ENCODE measurements around the gene TMEM18.
A peak's percentile ranks its signal among the peaks of the same experiment; 100 is the strongest.
"Not testable (repeated sequence)": the region's sequence is repeated elsewhere in the genome, so short reads cannot be mapped to it uniquely, and the experiment has no call there.

TMEM18 gene

DNA sequence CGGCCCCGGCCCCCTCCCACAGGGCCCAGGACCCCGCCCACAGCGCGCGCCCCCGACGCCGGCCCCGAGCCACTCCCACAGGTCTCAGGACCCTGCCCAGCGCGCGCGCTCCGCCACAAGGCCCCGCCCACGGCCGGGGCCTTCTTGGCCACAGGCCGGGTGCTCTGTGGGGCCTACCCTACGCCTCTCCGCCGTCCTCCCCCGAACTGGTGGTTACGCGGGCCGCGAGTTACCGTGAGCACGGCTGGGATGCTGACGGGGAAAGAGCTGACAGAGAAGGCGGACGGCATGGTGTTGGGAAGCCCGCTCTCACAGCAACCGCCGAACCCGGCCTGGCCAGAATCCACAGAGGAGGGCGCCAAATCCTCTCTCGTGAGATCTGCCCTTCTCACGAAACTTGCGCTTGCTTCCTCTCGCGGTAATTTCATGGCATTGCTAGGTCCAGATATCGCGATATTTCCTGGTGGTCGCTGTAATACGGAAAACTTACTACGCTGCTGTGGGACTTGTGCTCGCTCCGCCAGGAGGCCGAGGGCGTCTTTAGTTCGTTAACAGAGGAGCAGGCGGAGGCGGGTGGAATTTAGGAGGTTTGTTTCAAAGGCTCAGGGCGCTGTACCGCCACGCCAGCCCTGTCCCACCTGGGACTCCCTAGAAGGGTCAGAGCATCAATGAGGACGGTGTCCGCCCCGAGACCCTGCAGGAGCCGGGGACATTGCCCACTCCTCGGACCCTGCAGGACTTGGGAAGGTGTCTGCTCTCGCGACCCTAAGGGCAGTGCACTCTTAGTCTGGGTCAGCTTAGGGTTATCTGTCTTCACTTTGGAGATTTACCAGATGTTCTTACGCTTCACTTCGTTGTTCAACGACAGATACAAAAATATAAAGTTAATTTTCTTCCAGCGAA is at the start of gene TMEM18:
Gene TMEM18, minus strand, starts transcription at position 351 of the 903 bp plus-strand sequence. Its CDS starts 61 bp downstream, at position 290.
- peak; percentile 98 for DNase-seq

- no peak for DNase-seq
Observed at GRCh38 chr2:726169-726568, 49.0 kb upstream of the TMEM18 start.

DNA sequence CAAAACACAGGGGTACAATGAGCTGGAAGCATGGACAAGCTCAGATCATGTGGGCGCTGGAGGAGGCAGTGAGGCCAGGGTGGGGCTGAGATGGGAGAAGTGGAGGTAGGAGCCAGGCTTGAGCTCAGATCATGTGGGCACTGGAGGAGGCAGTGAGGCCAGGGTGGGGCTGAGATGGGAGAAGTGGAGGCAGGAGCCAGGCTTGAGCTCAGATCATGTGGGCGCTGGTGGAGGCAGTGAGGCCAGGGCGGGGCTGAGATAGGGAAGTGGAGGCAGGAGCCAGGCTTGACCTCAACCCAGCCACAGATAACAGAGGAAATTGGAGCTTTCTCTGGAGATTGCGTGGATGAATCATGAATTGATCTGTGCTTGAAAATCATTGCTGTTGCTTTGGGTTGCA is 48.3 kb upstream of the TMEM18 start:
- DNase-seq, result no peak

DNA sequence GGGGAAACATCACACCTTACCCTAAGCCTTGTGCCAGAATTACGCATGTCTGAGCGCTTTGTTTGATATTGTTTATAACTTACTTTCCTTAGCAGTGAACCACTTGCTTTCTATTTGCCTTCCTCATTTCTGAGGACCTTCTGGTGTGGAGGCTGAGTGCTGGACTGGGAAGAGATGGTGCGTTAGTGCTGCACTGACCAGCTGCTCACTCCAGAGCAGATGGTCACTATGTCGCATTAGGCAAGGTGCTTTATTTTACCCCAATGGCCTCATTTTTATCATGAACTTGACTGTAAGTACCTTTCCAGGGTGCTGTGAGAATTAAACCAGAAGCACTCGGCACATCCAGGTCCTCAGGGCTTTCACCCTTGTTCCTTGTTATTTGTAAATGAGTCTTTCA is 46.6 kb upstream of the TMEM18 start:
- no peak for DNase-seq

- DNase-seq, result no peak
Observed at GRCh38 chr2:720842-721241, 43.6 kb upstream of the TMEM18 start.

GRCh38 chr2:719734-720133 is 42.5 kb upstream of the TMEM18 start:
- no peak for DNase-seq

DNA sequence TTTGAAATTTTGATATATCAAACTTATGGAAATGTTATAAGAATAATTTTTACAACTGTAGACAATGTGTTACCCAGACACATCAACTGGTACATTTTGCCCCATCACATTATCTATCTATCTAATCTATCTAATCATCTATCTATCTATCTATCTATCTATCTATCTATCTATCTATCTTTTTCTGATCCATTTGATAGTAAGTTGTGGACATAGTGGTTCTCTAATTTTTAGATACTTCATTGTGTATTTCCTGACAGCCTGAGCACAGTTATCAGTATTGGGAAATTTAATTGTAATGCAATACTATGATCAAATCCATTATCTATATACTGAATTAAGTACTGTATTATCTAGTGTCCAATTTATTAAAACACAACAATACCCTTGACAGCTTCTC is 42.0 kb upstream of the TMEM18 start:
- no peak for DNase-seq

GRCh38 chr2:717661-718060 is 40.5 kb upstream of the TMEM18 start:
- no peak for DNase-seq

GRCh38 chr2:715854-716560 is 38.8 kb upstream of the TMEM18 start:
- DNase-seq, result no peak

GRCh38 chr2:715038-715437 is 37.8 kb upstream of the TMEM18 start:
- DNase-seq, result no peak

DNA sequence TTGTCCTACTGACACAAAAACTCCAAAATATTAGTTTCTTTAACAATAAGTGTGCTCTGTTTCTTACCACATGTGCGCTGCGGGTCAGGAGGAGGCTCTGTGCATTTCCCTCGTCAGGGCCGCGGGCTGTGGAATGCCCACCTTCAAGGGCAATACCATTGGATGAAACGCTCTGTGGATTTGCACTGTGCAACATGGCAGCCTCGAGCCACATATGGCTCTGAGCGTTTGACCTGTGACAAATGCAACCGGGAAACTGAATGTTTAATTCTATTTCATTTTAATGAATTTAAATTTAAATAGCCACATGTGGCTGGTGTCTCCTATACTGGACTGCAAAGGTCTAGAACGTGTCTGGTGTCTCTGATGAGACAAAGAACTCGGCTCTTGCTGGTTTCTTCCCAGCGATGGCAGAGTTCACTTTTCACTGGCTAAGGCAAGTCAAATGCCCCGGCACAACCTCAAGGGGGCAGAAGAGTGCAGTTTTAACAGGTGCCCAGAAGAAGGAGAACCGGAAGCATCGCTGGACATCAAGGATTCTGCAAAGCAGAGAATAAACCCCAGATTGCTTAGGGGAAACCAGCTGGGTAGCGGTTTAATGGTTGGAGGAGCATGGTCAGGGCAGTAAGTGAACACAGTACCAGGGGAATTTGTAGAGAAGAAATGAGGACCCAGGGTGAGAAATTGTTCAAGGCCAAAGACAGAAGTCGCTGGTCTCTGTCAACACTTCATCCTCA is 37.0 kb upstream of the TMEM18 start:
- DNase-seq, result peak; percentile 54

GRCh38 chr2:710867-711665 is 33.9 kb upstream of the TMEM18 start:
- no peak for DNase-seq

- DNase-seq, result no peak
Observed at GRCh38 chr2:709138-709765, 32.0 kb upstream of the TMEM18 start.

- DNase-seq, result no peak
Observed at GRCh38 chr2:708667-709066, 31.5 kb upstream of the TMEM18 start.

GRCh38 chr2:705971-706511 is 28.8 kb upstream of the TMEM18 start:
- no peak for DNase-seq

GRCh38 chr2:702765-703164 is 25.6 kb upstream of the TMEM18 start:
- not testable (repeated sequence) for DNase-seq

- no peak for DNase-seq
Observed at GRCh38 chr2:696999-697627, 19.9 kb upstream of the TMEM18 start.

GRCh38 chr2:696463-696862 is 19.3 kb upstream of the TMEM18 start:
- no peak for DNase-seq

DNA sequence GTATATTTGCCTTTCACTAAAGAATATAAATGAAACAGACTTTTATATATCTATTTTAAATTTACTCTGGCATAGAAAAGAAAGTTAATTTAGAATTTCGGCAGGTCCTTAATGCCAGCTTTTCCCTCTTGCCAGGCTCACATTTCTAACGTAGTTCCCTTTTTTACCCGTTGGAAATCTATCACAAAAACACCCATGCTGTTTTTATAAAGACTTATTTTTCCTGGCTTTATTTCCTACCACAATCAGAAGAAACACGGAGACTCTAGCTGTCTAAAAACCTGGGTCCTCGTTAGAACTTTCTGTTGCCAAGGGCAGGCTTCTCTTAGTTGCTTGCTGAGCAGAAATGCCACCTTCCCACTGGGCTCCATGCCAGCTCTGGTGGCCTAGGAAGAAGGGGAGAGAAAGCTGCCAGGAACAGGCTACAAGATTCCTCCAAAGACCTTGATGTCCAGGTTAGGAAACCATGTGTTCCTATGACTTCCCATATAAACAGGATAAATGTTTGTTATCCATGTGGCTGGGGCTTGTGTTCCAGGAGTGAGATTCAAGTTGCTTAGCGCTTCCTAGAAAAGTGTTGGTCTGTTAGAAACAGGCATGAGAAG is 17.8 kb upstream of the TMEM18 start:
- no peak for DNase-seq

GRCh38 chr2:694174-694573 is 17.0 kb upstream of the TMEM18 start:
- DNase-seq, result no peak

GRCh38 chr2:693606-694005 is 16.4 kb upstream of the TMEM18 start:
- DNase-seq, result no peak
